ENCODE measurements around the gene TIMM8A.
A peak's percentile ranks its signal among the peaks of the same experiment; 100 is the strongest.

Gene TIMM8A, protein sequence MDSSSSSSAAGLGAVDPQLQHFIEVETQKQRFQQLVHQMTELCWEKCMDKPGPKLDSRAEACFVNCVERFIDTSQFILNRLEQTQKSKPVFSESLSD

DNA sequence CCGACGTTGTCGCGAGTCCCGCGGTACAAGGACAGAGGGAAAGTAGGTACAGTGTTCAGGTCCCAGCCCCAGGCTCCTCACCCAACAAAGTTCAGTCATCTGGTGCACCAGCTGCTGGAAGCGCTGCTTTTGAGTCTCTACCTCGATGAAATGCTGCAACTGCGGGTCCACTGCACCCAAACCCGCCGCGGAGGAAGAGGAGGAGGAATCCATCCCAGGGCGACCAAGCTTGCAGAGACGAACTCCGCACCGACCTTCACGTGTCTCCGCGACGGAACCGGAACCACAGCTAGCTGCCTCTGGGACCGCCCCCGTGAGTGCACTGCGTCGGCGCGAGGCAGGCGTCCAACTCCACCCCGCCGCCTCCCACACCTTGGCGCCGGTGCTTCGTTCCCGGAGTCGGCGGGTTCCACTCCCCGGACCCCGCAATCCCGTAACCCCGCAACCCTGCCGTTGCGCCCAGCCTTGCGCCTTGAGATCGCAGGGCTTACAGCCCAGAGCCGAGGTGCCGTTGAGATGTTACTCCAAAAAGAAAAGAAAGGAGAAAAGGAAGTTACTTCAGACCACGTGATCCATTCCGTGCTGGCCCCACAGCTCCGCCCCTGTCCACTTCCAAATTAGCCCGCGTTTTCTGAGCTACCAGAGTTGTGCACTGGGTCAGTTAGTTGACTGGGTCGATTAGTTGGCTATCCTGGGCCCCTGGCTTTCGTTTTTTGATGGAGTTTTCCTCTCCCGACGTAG lies at the start of gene TIMM8A:
Gene TIMM8A (minus strand): TSS at position 291 of the 741 bp plus-strand sequence. CDS start 78 bp downstream, at position 213.
- DNase-seq = peak; percentile 50

DNA sequence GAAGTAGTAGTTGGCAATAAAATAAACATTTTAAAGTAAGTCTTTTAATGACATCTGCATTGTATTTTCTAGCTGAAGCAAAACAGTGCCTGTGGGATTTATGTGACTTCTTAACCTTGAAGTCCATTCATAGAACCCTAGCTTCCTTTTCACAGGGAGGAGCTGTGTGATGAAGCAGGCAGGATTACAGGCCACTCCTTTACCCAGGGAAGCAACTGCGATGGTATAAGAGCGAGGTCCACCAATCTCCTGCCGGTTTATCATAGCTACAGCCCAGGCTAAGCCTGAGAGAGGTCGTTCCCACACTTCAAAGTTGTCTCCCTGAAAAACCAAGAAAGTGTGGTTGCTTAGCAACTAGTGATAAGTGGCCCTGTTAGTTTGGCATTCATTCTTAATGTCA lies 49.2 kb upstream of the TIMM8A start:
- DNase-seq = no peak

DNA sequence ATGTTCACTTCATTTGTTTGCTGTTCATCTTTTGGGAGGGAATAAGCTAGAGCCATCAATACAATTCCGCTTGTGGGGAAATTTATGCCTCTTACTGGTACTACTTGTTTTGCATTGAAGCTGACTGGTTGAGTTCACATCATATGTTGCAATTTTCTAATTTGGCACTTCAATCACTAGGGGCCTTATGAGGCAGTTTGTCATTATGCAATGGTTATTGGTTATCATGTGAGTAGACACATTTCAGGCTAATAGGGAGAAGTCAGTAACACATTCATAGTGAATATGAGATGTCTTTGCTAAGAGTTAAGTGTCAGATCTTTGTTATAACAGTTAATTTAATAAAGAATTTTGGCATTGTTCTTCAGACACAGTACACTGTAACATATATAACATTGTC lies 47.2 kb upstream of the TIMM8A start:
- no peak for DNase-seq

DNA sequence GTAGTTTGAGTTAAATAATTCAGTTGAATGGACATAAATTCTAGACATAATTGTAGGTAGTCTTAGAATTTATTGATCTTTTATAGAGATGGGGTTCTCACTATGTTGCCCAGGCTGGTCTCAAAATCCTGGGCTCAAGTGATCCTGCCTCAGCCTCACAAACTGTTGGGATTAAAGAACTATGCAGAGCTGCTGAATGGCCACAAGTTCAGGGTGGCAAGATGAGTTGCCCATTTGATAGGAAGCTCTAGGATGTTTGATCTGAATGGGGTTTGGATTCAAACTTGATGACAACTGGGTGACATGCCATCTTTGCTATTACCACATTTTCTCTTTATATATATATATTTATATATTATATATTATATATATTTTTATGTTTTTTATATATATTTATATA lies 45.8 kb upstream of the TIMM8A start:
- DNase-seq = no peak

DNA sequence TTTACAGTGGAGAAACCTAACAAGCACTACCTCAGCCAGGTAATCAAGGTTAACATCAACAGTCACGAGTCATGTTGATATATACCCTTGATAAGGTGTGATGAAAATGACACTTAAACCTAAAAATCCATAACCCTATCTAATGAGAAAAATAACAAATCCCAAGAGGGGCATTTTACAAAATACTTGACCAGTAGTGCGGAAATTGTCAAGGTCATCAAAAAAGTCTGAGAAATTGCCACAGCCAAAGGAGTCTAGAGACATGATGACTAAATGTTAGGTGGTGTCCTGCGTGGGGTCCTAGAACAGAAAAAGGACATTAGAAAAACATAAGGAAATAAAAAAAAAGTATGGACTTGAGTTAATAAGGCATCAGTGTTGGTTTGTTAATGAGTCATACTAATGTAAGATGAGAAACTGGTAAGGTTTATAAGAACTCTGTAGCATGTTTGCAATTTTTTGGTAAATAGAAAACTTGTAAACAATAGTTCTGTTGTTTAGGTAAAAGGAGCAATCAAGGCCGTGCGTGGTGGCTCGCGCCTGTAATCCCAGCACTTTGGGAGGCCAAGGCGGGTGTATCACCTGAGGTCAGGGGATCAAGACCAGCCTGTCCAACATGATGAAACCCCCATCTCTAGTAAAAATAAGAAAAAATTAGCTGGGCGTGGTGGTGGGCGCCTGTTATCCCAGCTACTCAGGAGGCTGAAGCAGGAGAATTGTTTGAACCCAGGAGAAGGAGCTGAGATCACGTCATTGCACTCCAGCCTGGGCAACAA lies 45.2 kb upstream of the TIMM8A start:
- DNase-seq = no peak

DNA sequence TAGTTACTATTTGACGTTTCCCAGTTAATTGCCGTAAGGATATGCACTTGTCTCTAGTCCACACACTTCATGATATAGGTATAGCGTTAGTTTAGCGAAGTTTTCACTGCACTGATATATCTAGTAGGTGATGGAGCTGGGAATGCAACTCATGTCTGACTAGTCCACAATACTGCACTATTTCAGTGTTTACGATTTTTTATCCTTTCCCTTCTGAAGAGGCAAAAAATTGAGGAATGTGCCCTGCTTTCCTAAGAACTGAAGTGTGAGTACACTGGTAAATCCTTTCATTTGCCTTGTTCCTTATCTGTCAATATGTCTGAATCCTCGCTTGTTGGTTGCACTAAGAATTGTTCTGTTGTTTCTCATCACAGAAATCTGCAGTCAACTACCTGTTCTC lies 43.3 kb upstream of the TIMM8A start:
- no peak for DNase-seq

DNA sequence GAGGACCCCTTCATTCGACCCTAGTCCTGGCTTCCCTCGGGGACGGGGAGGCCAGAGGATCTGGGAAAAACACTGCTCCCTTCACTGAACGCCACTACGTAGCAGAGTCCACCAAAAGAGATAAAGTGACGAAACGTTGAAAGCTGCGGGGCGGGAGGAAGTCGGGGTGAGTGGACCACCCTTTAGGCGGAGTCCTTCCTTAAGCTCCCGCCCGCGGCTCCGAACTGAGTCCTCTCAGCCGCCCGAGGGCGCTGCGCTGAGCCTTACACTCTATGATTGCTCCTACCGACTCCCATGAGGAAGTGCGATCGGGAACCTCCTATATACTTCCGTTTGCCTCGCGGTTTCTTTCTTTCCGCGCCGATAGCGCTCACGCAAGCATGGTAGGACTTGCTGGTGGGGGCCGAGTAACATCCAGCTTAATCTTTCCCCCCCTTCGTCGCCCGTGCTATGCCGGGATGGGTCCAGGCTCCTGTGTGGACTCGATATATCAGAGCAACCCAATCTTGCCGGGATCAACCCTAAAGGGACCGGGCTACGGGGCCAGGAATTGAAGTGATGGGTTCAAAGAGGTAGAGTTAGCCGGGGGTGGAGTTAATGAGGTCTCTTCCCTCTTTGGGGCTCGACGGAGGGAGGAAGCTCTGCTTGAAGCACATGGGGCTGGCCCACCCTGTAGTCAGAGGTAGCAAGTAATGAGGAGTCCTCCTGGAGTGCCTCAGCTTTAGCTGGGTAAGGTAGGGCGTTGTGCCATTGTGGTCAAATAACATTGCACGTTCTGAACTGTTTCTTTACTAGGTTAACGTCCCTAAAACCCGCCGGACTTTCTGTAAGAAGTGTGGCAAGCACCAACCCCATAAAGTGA lies 42.4 kb upstream of the TIMM8A start, which contains the start of gene RPL36A:
Gene RPL36A (plus strand): TSS at position 348 of the 862 bp plus-strand sequence. CDS start 33 bp downstream, at position 381.
- peak; percentile 81 for DNase-seq

DNA sequence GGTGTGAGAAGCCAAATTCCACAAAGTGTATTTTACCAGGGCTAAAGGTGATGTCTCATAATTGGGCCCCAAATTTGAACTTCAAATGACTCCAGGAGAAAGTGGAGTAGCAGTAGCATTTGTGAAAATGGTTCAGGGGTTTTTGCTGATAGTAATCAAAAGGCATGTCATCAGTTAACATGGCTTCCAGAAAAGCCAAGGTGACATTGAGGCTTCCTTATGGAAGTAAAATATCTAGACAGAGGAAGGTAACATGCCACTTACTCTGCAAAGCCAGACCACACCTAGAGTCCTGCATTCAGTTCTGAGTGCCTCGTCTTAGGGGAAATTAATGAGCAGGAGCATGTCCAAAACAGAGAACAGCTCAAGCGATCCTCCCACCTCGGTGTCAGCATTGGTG lies 40.1 kb upstream of the TIMM8A start:
- DNase-seq = no peak

DNA sequence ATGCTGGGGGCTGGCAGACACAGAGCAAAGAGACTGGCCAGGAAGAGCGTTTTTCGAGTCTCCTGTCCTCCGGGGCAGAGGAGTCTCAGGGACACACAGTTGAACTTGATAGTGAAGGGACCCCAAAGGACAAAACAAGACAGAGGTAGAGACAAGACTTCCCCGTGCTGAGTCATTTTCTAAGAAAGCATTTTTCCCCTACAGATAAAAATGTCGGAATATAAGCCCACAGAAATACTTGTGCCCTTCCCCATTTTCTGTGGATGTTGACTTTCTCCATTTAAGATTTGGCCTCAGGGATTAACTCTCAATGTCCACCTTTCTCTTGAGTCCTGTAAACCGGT lies 38.0 kb upstream of the TIMM8A start:
- DNase-seq = no peak

DNA sequence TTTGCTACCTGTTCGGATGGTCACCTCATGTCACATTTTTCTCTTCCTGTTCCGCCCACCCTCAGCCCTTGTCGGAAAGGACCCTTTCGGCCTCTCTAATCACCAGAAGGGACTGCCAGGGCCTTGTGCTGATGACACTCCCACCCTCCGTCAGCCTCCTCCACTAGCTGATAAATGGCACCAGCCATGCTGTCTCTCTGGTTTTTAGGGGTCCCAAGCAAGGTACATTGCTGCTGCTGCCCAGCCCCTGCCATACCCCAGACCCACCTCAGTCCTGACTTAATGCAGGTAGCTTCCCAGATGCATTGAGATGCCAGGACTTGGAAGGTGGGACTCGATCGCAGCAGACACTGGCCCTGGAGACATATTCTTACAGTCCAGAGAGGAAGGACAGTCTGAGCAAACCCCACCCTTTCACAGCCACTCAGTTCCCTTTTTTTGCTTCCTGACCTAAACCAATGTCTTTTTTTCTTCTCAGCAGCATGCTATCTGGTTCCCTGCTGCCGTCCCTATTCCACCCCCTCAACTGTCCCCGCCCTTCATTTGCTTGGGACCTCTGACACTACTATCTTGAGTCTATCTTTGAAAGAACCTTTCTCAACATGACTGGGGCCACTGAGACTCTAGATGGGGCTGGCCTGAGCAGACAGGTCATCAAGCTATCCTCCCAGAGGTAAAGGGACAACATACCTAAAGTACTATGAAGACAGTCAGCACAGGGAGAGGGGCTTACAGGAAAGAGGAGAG lies 37.4 kb upstream of the TIMM8A start, which contains the start of gene BTK:
Gene BTK (minus strand): TSS at position 397 of the 747 bp plus-strand sequence. CDS start 10,907 bp downstream, outside the sequence.
- DNase-seq = no peak

DNA sequence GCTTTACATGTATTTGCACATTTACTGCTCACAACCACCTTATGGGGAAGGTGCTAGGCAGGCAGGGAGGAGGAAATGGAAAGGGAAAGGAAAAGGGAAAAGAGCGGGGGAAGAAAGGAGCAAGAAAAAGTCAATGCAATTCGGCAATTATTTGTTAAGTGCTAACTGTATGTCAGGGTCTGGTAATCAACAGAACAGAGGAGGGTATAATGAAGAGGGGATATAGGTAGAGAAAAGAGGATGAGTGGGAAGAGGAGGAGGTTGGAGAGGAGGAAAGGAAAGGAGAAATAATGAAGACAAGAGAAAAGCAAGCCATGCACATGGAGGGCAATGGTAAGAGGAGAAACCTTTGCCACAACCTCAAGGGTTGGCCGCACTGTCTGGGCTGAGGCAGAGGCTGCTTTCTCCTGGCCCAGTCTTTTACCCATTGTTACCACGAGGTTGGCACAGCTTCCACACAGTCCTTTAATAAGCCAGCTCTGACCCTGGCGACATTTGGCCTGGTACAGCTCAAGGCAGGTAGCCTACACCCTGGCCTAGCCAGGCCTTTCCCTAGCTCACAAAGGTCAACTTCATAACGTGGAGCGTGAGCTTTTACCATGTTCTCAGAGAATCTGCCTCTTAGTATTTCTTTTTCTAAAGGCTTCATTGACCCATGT lies 36.6 kb upstream of the TIMM8A start:
- DNase-seq = no peak

DNA sequence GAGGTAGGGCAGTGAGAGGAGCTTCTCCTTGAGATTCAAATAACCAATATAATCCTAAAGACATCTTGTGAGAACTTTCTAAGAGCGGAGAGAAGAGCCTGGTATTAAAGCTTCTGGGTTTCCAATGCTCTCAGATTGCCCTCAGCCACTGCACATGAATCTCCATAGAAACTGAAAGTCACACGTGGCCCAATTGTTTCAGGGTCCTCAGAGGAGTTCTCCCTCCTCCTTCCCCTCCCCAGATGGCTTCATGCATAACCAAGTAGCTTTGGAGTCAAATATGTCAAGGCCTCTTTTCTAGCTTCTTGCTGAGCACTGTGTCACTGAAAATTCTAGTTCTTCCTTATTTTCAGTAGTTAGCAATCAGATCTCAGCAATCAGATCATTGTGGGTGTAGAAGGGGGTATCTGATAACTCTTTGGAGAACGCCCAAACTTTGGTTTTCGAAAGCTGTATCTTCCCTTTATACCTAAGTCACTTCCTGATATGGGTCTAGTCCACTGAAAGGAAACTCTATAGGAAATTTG lies 35.2 kb upstream of the TIMM8A start:
- DNase-seq = no peak

DNA sequence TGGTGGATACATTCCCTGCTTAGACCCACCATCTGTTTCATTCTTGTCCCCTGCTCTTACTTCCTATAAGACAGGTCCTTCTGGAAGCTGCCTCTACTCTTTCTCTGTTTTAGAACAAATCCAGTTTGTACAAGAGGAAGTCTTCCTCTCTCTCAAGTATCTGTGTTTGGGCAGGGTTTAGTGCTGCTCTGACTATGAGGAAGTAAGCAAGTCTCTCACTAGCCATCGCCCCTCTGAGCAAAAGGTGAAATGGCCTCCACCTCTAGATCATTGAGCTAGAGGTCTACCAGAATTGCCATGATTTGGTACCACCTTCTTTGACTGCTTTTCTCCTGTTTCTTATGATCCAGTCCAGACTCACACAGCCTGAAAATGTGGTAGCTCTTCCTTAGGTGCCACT lies 29.0 kb upstream of the TIMM8A start:
- no peak for DNase-seq

DNA sequence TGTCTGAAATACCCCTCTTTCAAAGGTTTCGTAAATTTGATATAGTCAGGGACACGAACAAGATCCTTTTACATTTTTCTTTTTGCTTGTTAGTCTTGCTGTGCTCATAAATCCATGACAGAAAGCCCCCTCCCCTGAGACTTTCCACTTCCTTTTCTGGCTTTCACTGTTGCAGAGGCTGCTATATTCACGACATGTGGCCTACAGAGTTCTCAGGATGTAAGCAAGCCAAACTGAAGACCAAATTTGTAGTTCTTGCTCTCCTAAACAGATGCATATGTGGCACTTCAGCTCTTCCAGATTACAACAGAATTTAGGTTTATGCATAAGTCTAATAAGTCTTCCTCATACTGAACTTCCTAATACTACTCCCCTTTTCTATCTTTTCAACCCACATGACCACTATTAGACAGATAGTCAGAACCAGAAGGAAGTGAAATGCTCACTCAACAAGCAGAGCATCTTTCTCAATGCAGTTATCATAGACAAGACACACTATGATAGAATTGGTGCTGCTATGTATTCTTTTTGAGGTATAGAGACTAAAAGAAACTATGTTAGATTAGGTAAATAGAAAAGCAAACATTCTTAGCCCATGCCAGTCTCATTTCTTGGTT lies 22.5 kb upstream of the TIMM8A start:
- no peak for DNase-seq

DNA sequence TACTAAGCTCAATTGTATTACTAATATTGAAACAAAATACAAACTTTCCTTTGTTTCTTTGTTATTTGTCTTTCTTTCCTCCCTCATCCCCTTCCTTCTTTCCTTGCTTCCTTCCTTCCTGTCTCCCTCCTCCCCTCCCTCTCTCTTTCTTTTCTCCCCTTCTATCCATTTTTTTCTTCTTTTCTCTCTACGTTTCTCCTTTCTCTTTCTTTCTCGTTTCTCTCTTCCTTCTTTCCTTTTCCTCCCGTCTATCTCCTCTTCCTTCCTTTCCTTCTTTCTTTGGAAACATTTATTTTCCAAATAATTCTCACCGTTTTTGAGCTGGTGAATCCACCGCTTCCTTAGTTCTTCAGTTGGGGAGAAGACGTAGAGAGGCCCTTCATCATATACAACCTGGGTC lies 21.1 kb upstream of the TIMM8A start:
- no peak for DNase-seq

DNA sequence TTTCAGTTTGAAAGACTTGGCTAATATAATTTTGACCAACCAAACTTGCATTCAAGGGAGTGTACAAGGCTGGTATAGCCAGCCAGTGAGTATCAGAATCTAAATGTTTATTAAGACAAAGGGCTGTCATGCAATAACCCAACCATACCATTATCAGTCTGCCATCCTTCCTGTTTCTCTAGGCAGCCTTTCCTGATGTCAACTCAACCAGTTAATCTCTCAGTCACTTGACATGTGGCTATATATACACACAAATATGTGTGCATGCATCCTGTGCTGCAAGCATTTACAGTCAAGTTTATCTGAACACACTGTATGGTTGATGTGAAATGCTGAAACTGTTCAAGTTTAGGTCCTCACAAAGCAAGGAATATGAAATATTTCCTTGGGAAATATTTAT lies 20.3 kb upstream of the TIMM8A start:
- no peak for DNase-seq

DNA sequence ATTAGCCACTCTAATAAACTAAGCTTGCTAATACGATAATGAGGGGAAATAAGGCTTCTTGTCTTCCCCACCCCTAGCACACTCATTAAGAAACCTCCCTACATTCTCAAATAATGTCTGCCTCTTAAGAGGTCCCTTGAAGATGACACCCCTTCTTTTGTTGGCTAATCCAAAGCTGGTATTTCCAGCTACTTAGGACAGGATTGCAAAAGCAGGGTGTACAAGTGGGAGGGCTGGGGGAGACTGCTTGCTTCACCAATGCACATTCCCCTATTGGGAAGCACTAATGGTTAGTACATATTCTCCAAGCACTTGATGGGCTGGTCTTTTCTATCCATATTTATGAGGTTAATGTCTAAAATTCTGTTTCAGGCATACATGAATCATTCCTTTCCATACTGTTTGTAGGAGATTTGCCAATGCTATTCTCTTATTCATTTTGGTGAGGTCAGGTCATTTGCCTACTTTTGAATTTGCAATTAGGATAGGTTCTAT lies 16.8 kb upstream of the TIMM8A start:
- no peak for DNase-seq

DNA sequence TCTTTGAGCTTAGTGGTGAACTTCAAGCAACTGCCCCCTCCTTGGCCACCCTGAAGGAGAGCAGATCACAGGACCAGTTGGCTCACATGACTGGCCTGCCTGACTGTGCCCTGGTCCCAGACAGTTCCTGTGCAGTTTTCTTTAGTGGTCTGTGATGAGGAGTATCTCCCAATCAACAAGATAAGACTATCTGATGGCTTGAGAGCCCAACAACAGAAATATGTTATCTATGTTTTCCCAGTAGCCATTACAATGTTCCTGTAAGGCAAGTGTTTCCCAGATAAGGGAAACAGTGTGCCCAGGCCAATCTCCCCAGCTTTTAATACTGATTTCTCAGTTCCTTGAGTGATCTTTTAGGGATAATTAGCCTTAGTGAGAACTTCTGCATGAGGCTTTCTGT lies 14.2 kb upstream of the TIMM8A start:
- no peak for DNase-seq

DNA sequence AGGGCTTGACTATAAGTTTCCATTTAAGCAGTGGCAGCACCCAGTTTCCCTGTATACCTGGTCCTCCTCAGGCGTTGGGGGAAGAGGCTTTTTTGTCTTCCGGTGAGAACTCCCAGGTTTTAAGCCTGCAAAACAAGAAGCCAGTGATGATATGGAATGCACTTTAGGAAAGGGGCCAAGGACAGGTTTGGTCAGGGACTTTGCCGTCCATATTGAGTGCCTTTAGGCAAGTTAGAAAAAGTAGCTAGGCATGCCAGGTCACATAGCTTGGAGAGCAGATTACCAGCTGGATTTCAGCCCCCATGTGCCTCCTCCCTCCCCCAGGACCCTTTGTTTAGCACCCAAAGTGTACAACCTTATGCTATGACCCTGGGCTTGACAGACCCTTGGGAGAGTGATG lies 13.6 kb upstream of the TIMM8A start:
- DNase-seq = no peak

DNA sequence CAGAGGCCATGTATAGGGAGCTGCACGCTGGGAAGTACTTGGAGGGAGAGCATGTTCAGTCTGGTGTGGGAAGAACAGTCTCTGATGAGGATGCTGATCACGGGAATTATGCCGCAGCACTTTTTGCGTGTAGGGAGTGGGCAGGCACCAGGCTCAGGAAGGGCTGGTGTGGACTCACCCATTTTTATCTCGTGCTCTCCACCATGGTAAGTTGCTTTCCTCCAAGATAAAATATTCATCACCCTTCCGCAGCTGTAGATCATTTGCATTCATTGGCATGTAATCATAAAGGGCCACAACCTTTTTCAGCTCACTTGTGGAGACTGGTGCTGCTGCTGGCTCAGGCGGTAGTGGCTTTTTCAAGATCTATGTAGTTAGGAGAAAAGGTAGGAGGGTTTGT lies 11.8 kb upstream of the TIMM8A start:
- no peak for DNase-seq

DNA sequence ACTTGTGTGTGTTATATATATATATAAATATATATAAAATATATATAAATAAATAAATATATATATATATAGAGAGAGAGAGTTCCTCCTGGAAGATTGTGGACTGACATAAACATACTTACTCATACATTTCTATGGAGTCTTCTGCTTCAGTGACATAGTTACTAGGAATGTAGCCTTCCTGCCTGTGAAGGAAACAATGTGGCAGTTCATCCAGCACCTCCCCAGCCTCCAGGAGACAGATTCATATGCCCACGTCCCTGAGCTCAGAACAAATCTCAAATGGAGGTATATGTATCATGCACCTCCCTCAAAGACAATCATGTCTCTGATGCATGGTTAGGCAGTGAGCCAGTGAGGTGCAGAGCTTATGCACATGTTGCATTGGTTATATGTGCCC lies 11.4 kb upstream of the TIMM8A start:
- DNase-seq = no peak
